RWPE2 (cell line): ENCODE data around the gene DPP10.

Experiments
- ATAC-seq: fragments of 200-7000 bp; cut with Tn5 transposase; 3 replicates; pipeline ENCODE4 v1.9.1; 2021; ENCODE audit warnings: low read depth
- DNase-seq: peaks from one replicate; pipeline ENCODE4 v3.0.0-alpha.2; 2020; ENCODE audit warnings: low spot score
- H3K27ac ChIP-seq: fragments of 450-650 bp; 2 replicates; pipeline ENCODE4 v1.5.1; 2017; ENCODE audit warnings: mild to moderate bottlenecking; ENCODE audit not compliant: poor library complexity, severe bottlenecking
- H3K27me3 ChIP-seq: fragments of 250-450 bp; sonication (Bioruptor Pico); 2 replicates; pipeline ENCODE4 v1.5.1; 2021; ENCODE audit warnings: mild to moderate bottlenecking, moderate library complexity; ENCODE audit not compliant: insufficient read depth, poor library complexity, severe bottlenecking
- H3K36me3 ChIP-seq: fragments of 250-450 bp; sonication (Bioruptor Pico); 2 replicates; pipeline ENCODE4 v1.5.1; 2020; ENCODE audit warnings: low read depth, mild to moderate bottlenecking, moderate library complexity
- H3K4me1 ChIP-seq: fragments of 250-450 bp; sonication (Bioruptor Pico); 2 replicates; pipeline ENCODE4 v1.5.1; 2021; ENCODE audit warnings: mild to moderate bottlenecking, moderate library complexity; ENCODE audit not compliant: insufficient read depth, poor library complexity, severe bottlenecking
- H3K4me3 ChIP-seq: fragments of 250-450 bp; sonication (Bioruptor Pico); 2 replicates; pipeline ENCODE4 v1.5.1; 2021; ENCODE audit warnings: mild to moderate bottlenecking, moderate library complexity; ENCODE audit not compliant: severe bottlenecking
- H3K9me3 ChIP-seq: fragments of 250-450 bp; sonication (Bioruptor Pico); 2 replicates; pipeline ENCODE4 v1.5.1; 2021; ENCODE audit warnings: mild to moderate bottlenecking, moderate library complexity; ENCODE audit not compliant: severe bottlenecking
- TF ChIP-seq, protein P1 (sequence below): fragments of 450-650 bp; IDR thresholded peaks from one replicate; pipeline ENCODE4 v1.5.1; 2017; ENCODE audit warnings: mild to moderate bottlenecking, moderate library complexity; ENCODE audit not compliant: poor library complexity, severe bottlenecking

Gene DPP10

DNA sequence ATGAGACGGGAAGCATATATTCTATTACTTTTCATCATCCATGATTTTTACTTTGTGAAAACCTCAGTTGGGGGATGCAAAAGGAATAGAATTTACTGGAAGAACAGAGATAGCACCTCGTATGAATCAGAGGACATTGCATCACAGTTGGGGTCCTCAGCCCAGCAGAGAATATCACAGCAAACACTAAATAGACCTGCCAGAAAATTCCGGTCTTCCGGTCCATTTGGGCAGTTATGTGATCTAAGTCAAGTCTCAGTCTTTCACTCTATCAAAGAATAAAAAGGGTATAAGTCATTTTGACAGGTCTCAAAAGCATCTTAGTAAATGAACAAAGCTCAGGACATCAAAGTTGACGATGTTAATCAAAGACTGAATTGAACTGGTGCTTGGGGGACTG lies 1100.6 kb downstream of the DPP10 start:
- H3K4me3 ChIP-seq: no peak overlapping the region
- no peaks in the 10 kb centered on the region for H3K4me1 ChIP-seq
- no peak for ATAC-seq
- no peak for DNase-seq
- H3K27me3 ChIP-seq: no peaks in the 10 kb centered on the region
- H3K27ac ChIP-seq: no peak overlapping the region
- TF ChIP-seq, protein P1, sequence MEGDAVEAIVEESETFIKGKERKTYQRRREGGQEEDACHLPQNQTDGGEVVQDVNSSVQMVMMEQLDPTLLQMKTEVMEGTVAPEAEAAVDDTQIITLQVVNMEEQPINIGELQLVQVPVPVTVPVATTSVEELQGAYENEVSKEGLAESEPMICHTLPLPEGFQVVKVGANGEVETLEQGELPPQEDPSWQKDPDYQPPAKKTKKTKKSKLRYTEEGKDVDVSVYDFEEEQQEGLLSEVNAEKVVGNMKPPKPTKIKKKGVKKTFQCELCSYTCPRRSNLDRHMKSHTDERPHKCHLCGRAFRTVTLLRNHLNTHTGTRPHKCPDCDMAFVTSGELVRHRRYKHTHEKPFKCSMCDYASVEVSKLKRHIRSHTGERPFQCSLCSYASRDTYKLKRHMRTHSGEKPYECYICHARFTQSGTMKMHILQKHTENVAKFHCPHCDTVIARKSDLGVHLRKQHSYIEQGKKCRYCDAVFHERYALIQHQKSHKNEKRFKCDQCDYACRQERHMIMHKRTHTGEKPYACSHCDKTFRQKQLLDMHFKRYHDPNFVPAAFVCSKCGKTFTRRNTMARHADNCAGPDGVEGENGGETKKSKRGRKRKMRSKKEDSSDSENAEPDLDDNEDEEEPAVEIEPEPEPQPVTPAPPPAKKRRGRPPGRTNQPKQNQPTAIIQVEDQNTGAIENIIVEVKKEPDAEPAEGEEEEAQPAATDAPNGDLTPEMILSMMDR: no peak
- no peaks in the 10 kb centered on the region for H3K9me3 ChIP-seq
- no peaks in the 10 kb centered on the region for H3K36me3 ChIP-seq

DNA sequence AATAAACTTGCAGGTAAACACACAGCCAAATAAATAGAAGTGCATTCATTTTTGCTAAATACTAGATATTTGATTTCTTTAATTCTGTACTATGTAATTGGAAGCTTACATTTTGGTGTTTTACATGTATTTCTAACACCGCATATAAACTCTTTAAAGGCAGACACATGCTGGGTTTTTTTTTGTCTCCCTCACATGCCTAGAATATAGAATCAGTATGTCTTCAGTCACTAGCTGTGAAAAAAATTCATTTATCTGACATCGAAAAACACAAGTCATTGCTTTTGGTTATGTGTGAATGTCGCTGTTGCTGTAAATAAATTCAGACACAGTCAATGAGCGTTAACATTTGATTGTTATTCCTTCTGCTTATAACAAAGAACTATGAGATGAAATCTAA lies 1101.0 kb downstream of the DPP10 start:
- no peaks in the 10 kb centered on the region for H3K36me3 ChIP-seq
- no peak overlapping the region for H3K27ac ChIP-seq
- no peak overlapping the region for H3K4me3 ChIP-seq
- DNase-seq: no peak
- H3K4me1 ChIP-seq: no peaks in the 10 kb centered on the region
- H3K27me3 ChIP-seq: no peaks in the 10 kb centered on the region
- TF ChIP-seq, protein P1: no peak
- no peaks in the 10 kb centered on the region for H3K9me3 ChIP-seq
- no peak for ATAC-seq

- H3K9me3 ChIP-seq: no peaks in the 10 kb centered on the region
- TF ChIP-seq, protein P1: no peak
- H3K36me3 ChIP-seq: no peaks in the 10 kb centered on the region
- no peak overlapping the region for H3K4me3 ChIP-seq
- no peak overlapping the region for H3K27ac ChIP-seq
- no peaks in the 10 kb centered on the region for H3K4me1 ChIP-seq
- ATAC-seq (no peak), DNase-seq (no peak)
- H3K27me3 ChIP-seq: no peaks in the 10 kb centered on the region
Observed at GRCh38 chr2:115549611-115550130, 1107.2 kb downstream of the DPP10 start.

DNA sequence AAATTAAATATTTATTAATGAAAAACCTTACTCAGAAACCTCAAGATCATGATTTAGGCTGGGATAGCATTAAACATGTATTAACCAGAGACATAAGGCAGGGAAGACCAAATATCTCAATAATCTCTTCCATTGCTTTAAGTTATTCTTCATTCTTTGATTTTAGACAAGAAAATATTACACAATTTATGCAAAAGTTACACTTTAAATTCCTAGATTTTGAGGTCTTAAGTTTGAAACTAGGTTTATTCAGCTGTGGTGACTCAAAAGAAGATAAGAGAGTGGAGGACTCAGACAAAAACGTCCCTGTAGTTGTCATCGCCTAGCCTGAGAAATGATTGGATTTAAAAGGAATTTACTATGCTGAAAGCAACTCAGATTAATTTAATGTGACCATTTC lies 1110.3 kb downstream of the DPP10 start:
- ATAC-seq (no peak), DNase-seq (no peak)
- TF ChIP-seq, protein P1: no peak
- H3K4me1 ChIP-seq: no peaks in the 10 kb centered on the region
- no peak overlapping the region for H3K27ac ChIP-seq
- H3K27me3 ChIP-seq: no peaks in the 10 kb centered on the region
- H3K36me3 ChIP-seq: no peaks in the 10 kb centered on the region
- H3K4me3 ChIP-seq: no peak overlapping the region
- H3K9me3 ChIP-seq: no peaks in the 10 kb centered on the region

GRCh38 chr2:115554153-115554552 lies 1111.7 kb downstream of the DPP10 start:
- no peak for ATAC-seq
- TF ChIP-seq, protein P1: no peak
- Histone ChIP-seq H3K27me3 (peaks cover 2% of the 10 kb centered on the region), H3K36me3 (no peaks in the 10 kb centered on the region), H3K27ac (no peak overlapping the region), H3K4me1 (no peaks in the 10 kb centered on the region), H3K9me3 (no peaks in the 10 kb centered on the region), H3K4me3 (no peak overlapping the region)
- no peak for DNase-seq
